Endothelial cell of umbilical vein (primary cell): ENCODE measurements around the gene NEDD4L. TPM values are rescaled to one million over a fixed set of nuclear protein-coding genes. Genes with fewer than 3 reads are reported as not detected.

ENCODE experiments used
- BruUV-seq: library from RNA; stranded (reverse); fragments of 400-500 nt; replicated peaks from 2 replicates; lab custom pipeline; 2021; lab: Mats Ljungman, UMichigan
- CTCF ChIA-PET: fragments of 300-600, 350-600 bp; sonication (Branson Sonifier 250); formaldehyde crosslinking; loops from one replicate; lab custom pipeline; 2021; ENCODE audit warnings: antibody characterized with exemption, inconsistent platforms; lab: Charles Lee
- POLR2A ChIA-PET: fragments of 300-600, 350-600 bp; sonication (Branson Sonifier 250); formaldehyde crosslinking; loops from one replicate; lab custom pipeline; 2021; ENCODE audit warnings: antibody characterized with exemption, inconsistent platforms; lab: Charles Lee
- DNase-seq: peaks from one replicate; pipeline ENCODE4 v3.0.0-alpha.2; 2011; ENCODE audit warnings: low read depth, low spot score
- FAIRE-seq: peaks from 2 replicates; lab custom pipeline; 2011; peaks lifted over from hg19 to GRCh38; lab: Jason Lieb, UNC
- H2AFZ ChIP-seq: 2 replicates; pipeline ENCODE4 v1.6.0; 2012; ENCODE audit warnings: low read depth, low read length, control low read depth, inconsistent platforms
- H3K27ac ChIP-seq: 2 replicates; pipeline ENCODE4 v1.5.1; 2011; ENCODE audit warnings: low read depth, mild to moderate bottlenecking, control low read depth, low read length, moderate library complexity; ENCODE audit not compliant: insufficient read depth
- H3K27me3 ChIP-seq, 2 experiments: 2 replicates each; pipeline versions ENCODE4 v1.6.0 to v1.6.1; 2011; ENCODE audit warnings: low read length in 2 of 2, mixed read lengths in 1 of 2; ENCODE audit not compliant: control insufficient read depth in 2 of 2, insufficient read depth in 2 of 2
- H3K36me3 ChIP-seq, 2 experiments: 2 replicates in 1 of 2; 3 replicates in 1 of 2; pipeline ENCODE4 v1.5.1; 2011; ENCODE audit warnings: low read length in 2 of 2, mild to moderate bottlenecking in 1 of 2, moderate library complexity in 1 of 2; ENCODE audit not compliant: control insufficient read depth in 2 of 2, insufficient read depth in 2 of 2; ENCODE audit errors: extremely low read depth in 1 of 2
- H3K4me1 ChIP-seq: 3 replicates; pipeline ENCODE4 v1.5.1; 2011; ENCODE audit warnings: mild to moderate bottlenecking, low read length; ENCODE audit not compliant: control insufficient read depth, insufficient read depth; ENCODE audit errors: extremely low read depth
- H3K4me2 ChIP-seq: 2 replicates; pipeline ENCODE4 v1.6.1; 2011; ENCODE audit warnings: low read length, control low read depth, mixed read lengths; ENCODE audit not compliant: insufficient read depth
- H3K4me3 ChIP-seq, 3 experiments: fragments of 200-600 bp in 1 of 3; sonication (generic), shearing (Covaris generic) in 1 of 3; replicated peaks in 1 of 3; 2 replicates each; pipeline ENCODE4 v1.5.1; 2011 to 2016; ENCODE audit warnings: control low read depth in 3 of 3, low read length in 3 of 3, mild to moderate bottlenecking in 2 of 3, inconsistent platforms in 1 of 3, low read depth in 1 of 3, moderate library complexity in 1 of 3; ENCODE audit not compliant: insufficient read depth in 1 of 3
- H3K79me2 ChIP-seq: 2 replicates; pipeline ENCODE4 v1.6.0; 2012; ENCODE audit warnings: low read length, inconsistent platforms; ENCODE audit not compliant: control insufficient read depth, insufficient read depth
- H3K9ac ChIP-seq: replicated peaks from 2 replicates; pipeline ENCODE3; 2011; ENCODE audit warnings: low read length, control low read depth; ENCODE audit not compliant: insufficient read depth; ENCODE audit errors: extremely low read depth
- H3K9me1 ChIP-seq: replicated peaks from 3 replicates; pipeline ENCODE4 v1.6.0; 2011; ENCODE audit warnings: mild to moderate bottlenecking, low read length; ENCODE audit not compliant: control insufficient read depth, insufficient read depth; ENCODE audit errors: extremely low read depth
- H3K9me3 ChIP-seq: replicated peaks from 2 replicates; pipeline ENCODE4 v1.5.1; 2012; ENCODE audit warnings: low read length, inconsistent platforms; ENCODE audit not compliant: control insufficient read depth, insufficient read depth
- H4K20me1 ChIP-seq: replicated peaks from 2 replicates; pipeline ENCODE3; 2011; ENCODE audit warnings: mild to moderate bottlenecking, low read length; ENCODE audit not compliant: control insufficient read depth, insufficient read depth; ENCODE audit errors: extremely low read depth
- FOS ChIP-seq: IDR thresholded peaks from 2 replicates; pipeline ENCODE4 v1.6.1; 2011; ENCODE audit warnings: mild to moderate bottlenecking, low read length, moderate library complexity, borderline replicate concordance; ENCODE audit not compliant: insufficient read depth
- GATA2 ChIP-seq: IDR thresholded peaks from 2 replicates; pipeline ENCODE4 v1.7.0; 2011; ENCODE audit warnings: low read depth, mild to moderate bottlenecking, moderate library complexity, mixed read lengths, low read length; ENCODE audit not compliant: insufficient read length, insufficient read depth
- JUN ChIP-seq: IDR thresholded peaks from 2 replicates; pipeline ENCODE4 v1.6.1; 2011; ENCODE audit warnings: borderline replicate concordance, low read depth; ENCODE audit not compliant: insufficient read length, insufficient read depth
- MAX ChIP-seq: IDR thresholded peaks from 2 replicates; pipeline ENCODE4 v1.6.1; 2011; ENCODE audit not compliant: insufficient read depth, insufficient read length
- MYC ChIP-seq: IDR thresholded peaks from one replicate; pipeline ENCODE4 v1.6.1; 2011; ENCODE audit warnings: mild to moderate bottlenecking, low read depth, low read length
- POLR2A ChIP-seq: IDR thresholded peaks from 2 replicates; pipeline ENCODE4 v1.6.1; 2012; ENCODE audit warnings: low read depth, mild to moderate bottlenecking, control low read depth, low read length
- POLR2AphosphoS5 ChIP-seq: IDR thresholded peaks from 2 replicates; pipeline ENCODE4 v1.6.1; 2012; ENCODE audit warnings: low read depth, mild to moderate bottlenecking, control low read depth, low read length, moderate library complexity; ENCODE audit not compliant: insufficient read depth
- dilution Hi-C: fragments of 300-500 bp; cut with MboI; formaldehyde crosslinking; loops from one replicate; pipeline ENCODE4 v1.15.0; 2019; ENCODE audit warnings: low sequenced_read_pairs; ENCODE audit not compliant: extremely low pct_ligation_motif_present
- intact Hi-C: fragments of 100-400 bp; cut with micrococcal nuclease; formaldehyde crosslinking; loops from one replicate; pipeline ENCODE4 v1.10.0; 2022
- polyA plus RNA-seq, 4 experiments: library from polyadenylated mRNA; depleted of rRNA in 3 of 4; stranded (reverse) in 3 of 4; unstranded in 1 of 4; fragments of >200 nt; gene quantifications; 2 replicates each; pipeline versions ENCODE4 v1.2.1 to v1.2.3, GENCODE V29; 2011 to 2012; ENCODE audit warnings: missing spikeins in 1 of 4
- total RNA-seq: library from RNA; stranded (reverse); gene quantifications from 2 replicates; pipeline ENCODE4 v1.2.3, GENCODE V29; 2021
- TF ChIP-seq, protein P1 (sequence below), 2 donors: IDR thresholded peaks; 1 replicate in 1 of 2; 2 replicates in 1 of 2; pipeline ENCODE4 v1.5.1; 2011; ENCODE audit warnings: low read length in 2 of 2, mild to moderate bottlenecking in 2 of 2, moderate library complexity in 2 of 2, control low read depth in 1 of 2, inconsistent platforms in 1 of 2, low read depth in 1 of 2; ENCODE audit not compliant: insufficient read depth in 1 of 2; ENCODE audit errors: extremely low read depth in 1 of 2

The NEDD4L gene
- total and polyA plus RNA-seq, 2 donors (not counting 3 experiments of a cell fraction or from before 2014, with no cell fraction given), result 20.5 to 78.9 TPM

GRCh38 chr18:58264075-58264474 lies 220.0 kb downstream of the NEDD4L start:
- no peak overlapping the region for H3K4me3 ChIP-seq
- FAIRE-seq (no peak), DNase-seq (no peak)
- intact Hi-C loops, result no loop called here
- H3K4me1 ChIP-seq, result peaks cover 29% of the 10 kb centered on the region
- H3K36me3 ChIP-seq, result no peaks in the 10 kb centered on the region
- no peak overlapping the region for H2AFZ ChIP-seq
- peak overlapping the region; percentile 62 for H3K9ac ChIP-seq
- dilution Hi-C loops, result no loop called here
- POLR2A ChIA-PET, result no interaction called here
- H3K9me3 ChIP-seq, result no peaks in the 10 kb centered on the region
- peak overlapping the region; percentile 88 for H3K4me2 ChIP-seq
- H3K79me2 ChIP-seq, result no peaks in the 10 kb centered on the region
- no peak for TF ChIP-seq MAX
- TF ChIP-seq MYC, result no peak
- TF ChIP-seq POLR2AphosphoS5, result no peak
- TF ChIP-seq POLR2A, result no peak
- CTCF ChIA-PET, result interaction anchor here (0.6 to 1.5 kb wide), 3 partner anchors 14 to 94 kb away, joined by 3 read pairs; no protein-coding TSS in a partner anchor
- no peaks in the 10 kb centered on the region for H4K20me1 ChIP-seq
- no peaks in the 10 kb centered on the region for H3K9me1 ChIP-seq
- H3K27ac ChIP-seq, result peak overlapping the region; percentile 48
- no TSS peak for BruUV-seq
- no peaks in the 10 kb centered on the region for H3K27me3 ChIP-seq

- CTCF ChIA-PET, result no interaction called here
- FAIRE-seq, result no peak
- no peaks in the 10 kb centered on the region for H3K36me3 ChIP-seq
These were observed 220.8 kb downstream of the NEDD4L start for GRCh38 chr18:58264840-58265239.

More at GRCh38 chr18:58264840-58265239, 220.8 kb downstream of the NEDD4L start:
- peaks cover 33% of the 10 kb centered on the region for H3K4me1 ChIP-seq
- H3K4me3 ChIP-seq, result no peak overlapping the region
- H3K9me1 ChIP-seq, result no peaks in the 10 kb centered on the region
- BruUV-seq, result no TSS peak
- no peaks in the 10 kb centered on the region for H3K27me3 ChIP-seq
- no peaks in the 10 kb centered on the region for H3K79me2 ChIP-seq
- POLR2A ChIA-PET, result no interaction called here
- no peak overlapping the region for H3K27ac ChIP-seq
- dilution Hi-C loops (no loop called here), intact Hi-C loops (no loop called here)
- H2AFZ ChIP-seq, result no peak overlapping the region
- no peak for DNase-seq
- H3K4me2 ChIP-seq, result no peak overlapping the region
- H3K9me3 ChIP-seq, result no peaks in the 10 kb centered on the region
- no peak overlapping the region for H3K9ac ChIP-seq
- TF ChIP-seq POLR2AphosphoS5, result no peak
- no peak for TF ChIP-seq GATA2
- TF ChIP-seq, protein P1, sequence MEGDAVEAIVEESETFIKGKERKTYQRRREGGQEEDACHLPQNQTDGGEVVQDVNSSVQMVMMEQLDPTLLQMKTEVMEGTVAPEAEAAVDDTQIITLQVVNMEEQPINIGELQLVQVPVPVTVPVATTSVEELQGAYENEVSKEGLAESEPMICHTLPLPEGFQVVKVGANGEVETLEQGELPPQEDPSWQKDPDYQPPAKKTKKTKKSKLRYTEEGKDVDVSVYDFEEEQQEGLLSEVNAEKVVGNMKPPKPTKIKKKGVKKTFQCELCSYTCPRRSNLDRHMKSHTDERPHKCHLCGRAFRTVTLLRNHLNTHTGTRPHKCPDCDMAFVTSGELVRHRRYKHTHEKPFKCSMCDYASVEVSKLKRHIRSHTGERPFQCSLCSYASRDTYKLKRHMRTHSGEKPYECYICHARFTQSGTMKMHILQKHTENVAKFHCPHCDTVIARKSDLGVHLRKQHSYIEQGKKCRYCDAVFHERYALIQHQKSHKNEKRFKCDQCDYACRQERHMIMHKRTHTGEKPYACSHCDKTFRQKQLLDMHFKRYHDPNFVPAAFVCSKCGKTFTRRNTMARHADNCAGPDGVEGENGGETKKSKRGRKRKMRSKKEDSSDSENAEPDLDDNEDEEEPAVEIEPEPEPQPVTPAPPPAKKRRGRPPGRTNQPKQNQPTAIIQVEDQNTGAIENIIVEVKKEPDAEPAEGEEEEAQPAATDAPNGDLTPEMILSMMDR (IDR thresholded peaks at IDR 0.05; ENCODE audit: extremely low read depth in 1 of 2, insufficient read depth in 1 of 2, low read depth in 1 of 2, low read length in 2 of 2), result no peak
- no peak for TF ChIP-seq MAX
- no peak for TF ChIP-seq POLR2A
- TF ChIP-seq MYC, result no peak
- TF ChIP-seq JUN, result no peak
- TF ChIP-seq FOS, result no peak
- H4K20me1 ChIP-seq, result no peaks in the 10 kb centered on the region
